ENCODE measurements around the gene CWC25. TPM values are rescaled to one million over a fixed set of nuclear protein-coding genes. Genes with fewer than 3 reads are reported as not detected.

The CWC25 gene
- total and polyA plus RNA-seq, 9 of the 15 experiments (the other 6 are each of a cell fraction or from before 2014, with no cell fraction given) = 16.5 to 27.4 (median 23.0) TPM

DNA sequence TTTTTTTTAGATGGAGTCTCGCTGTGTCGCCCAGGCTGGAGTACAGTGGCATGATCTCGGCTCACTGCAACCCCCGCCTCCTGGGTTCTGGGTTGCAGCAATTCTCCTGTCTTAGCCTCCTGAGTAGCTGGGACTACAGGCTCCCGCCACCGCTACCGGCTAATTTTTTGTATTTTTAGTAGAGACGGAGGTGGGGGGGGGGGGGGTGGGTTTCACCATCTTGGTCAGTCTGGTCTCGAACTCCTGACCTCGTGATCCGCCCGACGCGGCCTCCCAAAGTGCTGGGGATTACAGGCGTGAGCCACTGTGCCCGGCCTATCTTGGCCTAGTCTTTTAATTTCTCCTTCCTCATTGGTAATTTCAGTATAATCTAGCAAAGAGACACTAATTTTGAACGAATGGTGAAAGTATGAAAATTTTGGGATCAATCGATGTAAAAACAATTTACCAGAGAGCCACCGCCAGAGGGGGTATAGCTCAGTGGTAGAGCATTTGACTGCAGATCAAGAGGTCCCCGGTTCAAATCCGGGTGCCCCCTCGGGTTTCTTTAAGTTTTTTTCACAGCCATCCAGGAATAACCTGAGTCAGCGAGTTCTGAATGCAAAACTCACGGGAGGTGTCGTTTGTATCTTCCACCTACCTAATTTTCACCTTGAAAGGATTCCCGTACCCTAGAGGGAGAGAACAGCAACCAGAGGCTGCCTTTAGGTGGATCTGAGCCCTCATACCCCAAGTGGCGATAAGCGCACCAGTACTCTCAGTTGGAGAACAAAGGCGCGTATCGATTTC, 42.3 kb upstream of the CWC25 start (continued):
- TF ChIP-seq KAT8 (IDR thresholded peaks at IDR 0.05; ENCODE audit: low read depth) (no peak), KLF1 (tag; IDR thresholded peaks at IDR 0.05) (no peak), PHF8 (IDR thresholded peaks at IDR 0.05; ENCODE audit: borderline replicate concordance, low read length) (no peak), ZNF354B (CRISPR knock-in tag; IDR thresholded peaks at IDR 0.05) (no peak), MECOM (CRISPR knock-in tag; IDR thresholded peaks at IDR 0.05) (peak; percentile 59; the same call in 1 of the 2 replicates), ESRRB (CRISPR knock-in tag; IDR thresholded peaks at IDR 0.05; ENCODE audit: borderline replicate concordance) (peak; percentile 15; the same call in 1 of the 2 replicates), ELF4 (CRISPR knock-in tag; IDR thresholded peaks at IDR 0.05) (no peak), RAD51 (IDR thresholded peaks at IDR 0.05; ENCODE audit: borderline replicate concordance, low read depth) (no peak), NUFIP1 (IDR thresholded peaks at IDR 0.05; ENCODE audit: partially characterized antibody) (no peak), XRCC5 (IDR thresholded peaks at IDR 0.05; ENCODE audit: low read depth, low read length) (no peak), FOXJ3 (CRISPR knock-in tag; IDR thresholded peaks at IDR 0.05) (no peak), ERF (CRISPR knock-in tag; IDR thresholded peaks at IDR 0.05) (no peak), ZNF766 (CRISPR knock-in tag; conservative IDR thresholded peaks at IDR 0.05) (no peak), NFATC3 (IDR thresholded peaks at IDR 0.05) (0 out of 2 replicates have a peak, but pooled peaks have one; percentile 23)
- TF ChIP-seq, protein P1, sequence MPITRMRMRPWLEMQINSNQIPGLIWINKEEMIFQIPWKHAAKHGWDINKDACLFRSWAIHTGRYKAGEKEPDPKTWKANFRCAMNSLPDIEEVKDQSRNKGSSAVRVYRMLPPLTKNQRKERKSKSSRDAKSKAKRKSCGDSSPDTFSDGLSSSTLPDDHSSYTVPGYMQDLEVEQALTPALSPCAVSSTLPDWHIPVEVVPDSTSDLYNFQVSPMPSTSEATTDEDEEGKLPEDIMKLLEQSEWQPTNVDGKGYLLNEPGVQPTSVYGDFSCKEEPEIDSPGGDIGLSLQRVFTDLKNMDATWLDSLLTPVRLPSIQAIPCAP (CRISPR knock-in tag; IDR thresholded peaks at IDR 0.05; ENCODE audit: borderline replicate concordance) = no peak
- TF ChIP-seq, protein P2, sequence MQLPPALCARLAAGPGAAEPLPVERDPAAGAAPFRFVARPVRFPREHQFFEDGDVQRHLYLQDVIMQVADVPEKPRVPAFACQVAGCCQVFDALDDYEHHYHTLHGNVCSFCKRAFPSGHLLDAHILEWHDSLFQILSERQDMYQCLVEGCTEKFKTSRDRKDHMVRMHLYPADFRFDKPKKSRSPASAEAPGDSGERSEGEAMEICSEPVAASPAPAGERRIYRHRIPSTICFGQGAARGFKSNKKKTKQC (CRISPR knock-in tag; IDR thresholded peaks at IDR 0.05) = no peak
- TF ChIP-seq, protein P3, sequence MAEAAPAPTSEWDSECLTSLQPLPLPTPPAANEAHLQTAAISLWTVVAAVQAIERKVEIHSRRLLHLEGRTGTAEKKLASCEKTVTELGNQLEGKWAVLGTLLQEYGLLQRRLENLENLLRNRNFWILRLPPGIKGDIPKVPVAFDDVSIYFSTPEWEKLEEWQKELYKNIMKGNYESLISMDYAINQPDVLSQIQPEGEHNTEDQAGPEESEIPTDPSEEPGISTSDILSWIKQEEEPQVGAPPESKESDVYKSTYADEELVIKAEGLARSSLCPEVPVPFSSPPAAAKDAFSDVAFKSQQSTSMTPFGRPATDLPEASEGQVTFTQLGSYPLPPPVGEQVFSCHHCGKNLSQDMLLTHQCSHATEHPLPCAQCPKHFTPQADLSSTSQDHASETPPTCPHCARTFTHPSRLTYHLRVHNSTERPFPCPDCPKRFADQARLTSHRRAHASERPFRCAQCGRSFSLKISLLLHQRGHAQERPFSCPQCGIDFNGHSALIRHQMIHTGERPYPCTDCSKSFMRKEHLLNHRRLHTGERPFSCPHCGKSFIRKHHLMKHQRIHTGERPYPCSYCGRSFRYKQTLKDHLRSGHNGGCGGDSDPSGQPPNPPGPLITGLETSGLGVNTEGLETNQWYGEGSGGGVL (CRISPR knock-in tag; IDR thresholded peaks at IDR 0.05) = no peak

All from K562 (cell line).